IMR-90 (cell line): Measurements from ENCODE around the gene PPP1R17. TPM values are rescaled to one million over a fixed set of nuclear protein-coding genes. Genes with fewer than 3 reads are reported as not detected.

ENCODE experiments used
- ATAC-seq: fragments of 200-7000 bp; cut with Tn5 transposase; 2 replicates; pipeline ENCODE4 v1.9.1; 2020; ENCODE audit warnings: low read depth, mild to moderate bottlenecking, moderate library complexity
- BruUV-seq: library from RNA; stranded (reverse); fragments of 400-500 nt; replicated peaks from 2 replicates; lab custom pipeline; 2021; lab: Mats Ljungman, UMichigan
- CTCF ChIA-PET: fragments of 300-600 bp; formaldehyde crosslinking; extraction: SDS; loops from one replicate; lab custom pipeline; 2021; ENCODE audit warnings: antibody characterized with exemption; lab: Yijun Ruan, JAX
- POLR2A ChIA-PET: fragments of 300-600 bp; sonication (Branson Sonifier 250); formaldehyde crosslinking; loops from one replicate; lab custom pipeline; 2022; ENCODE audit warnings: antibody characterized with exemption; ENCODE audit not compliant: unreplicated experiment; lab: Charles Lee
- DNase-seq: peaks from one replicate; pipeline ENCODE4 v3.0.0; 2013
- H2AFZ ChIP-seq: replicated peaks from 2 replicates; pipeline ENCODE3; 2013; ENCODE audit warnings: low read length, mild to moderate bottlenecking; ENCODE audit not compliant: poor library complexity
- H2AK5ac ChIP-seq: 2 replicates; pipeline ENCODE4 v1.6.1; 2013; ENCODE audit warnings: low read depth, low read length, inconsistent platforms
- H2AK9ac ChIP-seq: replicated peaks from 2 replicates; pipeline ENCODE3; 2013; ENCODE audit warnings: mild to moderate bottlenecking, low read depth, low read length, moderate library complexity; ENCODE audit not compliant: poor library complexity
- H2BK120ac ChIP-seq: 2 replicates; pipeline ENCODE4 v1.6.1; 2013; ENCODE audit warnings: low read depth, low read length, inconsistent platforms
- H2BK15ac ChIP-seq: 3 replicates; pipeline ENCODE4 v1.6.1; 2013; ENCODE audit warnings: low read depth, low read length, inconsistent platforms
- H2BK20ac ChIP-seq: 2 replicates; pipeline ENCODE4 v1.6.1; 2013; ENCODE audit warnings: low read depth, mild to moderate bottlenecking, inconsistent platforms, low read length, moderate library complexity
- H2BK5ac ChIP-seq: 2 replicates; pipeline ENCODE4 v1.6.1; 2013; ENCODE audit warnings: mild to moderate bottlenecking, low read depth, low read length, inconsistent platforms; ENCODE audit not compliant: poor library complexity, severe bottlenecking
- H3K14ac ChIP-seq: replicated peaks from 2 replicates; pipeline ENCODE4 v1.6.1; 2013; ENCODE audit warnings: low read depth, low read length, inconsistent platforms
- H3K18ac ChIP-seq: 2 replicates; pipeline ENCODE4 v1.6.1; 2013; ENCODE audit warnings: low read depth, low read length, control low read depth
- H3K23ac ChIP-seq: 2 replicates; pipeline ENCODE4 v1.6.1; 2013; ENCODE audit warnings: low read depth, low read length, inconsistent platforms
- H3K27ac ChIP-seq: 2 replicates; pipeline ENCODE4 v1.5.1; 2013; ENCODE audit warnings: mild to moderate bottlenecking, control low read depth, low read length; ENCODE audit not compliant: insufficient read depth
- H3K27me3 ChIP-seq: 2 replicates; pipeline ENCODE4 v1.6.1; 2013; ENCODE audit warnings: low read length; ENCODE audit not compliant: control insufficient read depth, insufficient read depth
- H3K36me3 ChIP-seq: 2 replicates; pipeline ENCODE4 v1.6.1; 2013; ENCODE audit warnings: low read length, mixed read lengths; ENCODE audit not compliant: control insufficient read depth, insufficient read depth
- H3K4ac ChIP-seq: 2 replicates; pipeline ENCODE4 v1.6.1; 2013; ENCODE audit warnings: low read depth, low read length, inconsistent platforms
- H3K4me1 ChIP-seq: 2 replicates; pipeline ENCODE4 v1.6.1; 2013; ENCODE audit warnings: low read length, mixed read lengths; ENCODE audit not compliant: control insufficient read depth, insufficient read depth
- H3K4me2 ChIP-seq: 2 replicates; pipeline ENCODE4 v1.6.1; 2013; ENCODE audit warnings: low read depth, mild to moderate bottlenecking, control low read depth, low read length, moderate library complexity
- H3K4me3 ChIP-seq: 2 replicates; pipeline ENCODE4 v1.5.1; 2013; ENCODE audit warnings: low read depth, mild to moderate bottlenecking, control low read depth, low read length, moderate library complexity; ENCODE audit not compliant: insufficient read depth
- H3K56ac ChIP-seq: 2 replicates; pipeline ENCODE4 v1.6.1; 2013; ENCODE audit warnings: low read length, inconsistent platforms; ENCODE audit not compliant: insufficient read depth; ENCODE audit errors: extremely low read depth
- H3K79me1 ChIP-seq, 2 experiments: 2 replicates each; pipeline ENCODE4 v1.6.1; 2013; ENCODE audit warnings: low read length in 2 of 2, inconsistent platforms in 1 of 2, low read depth in 1 of 2
- H3K9ac ChIP-seq: 2 replicates; pipeline ENCODE4 v1.6.1; 2013; ENCODE audit warnings: low read depth, low read length, control low read depth
- H3K9me1 ChIP-seq: 2 replicates; pipeline ENCODE4 v1.6.1; 2013; ENCODE audit warnings: low read length, inconsistent platforms; ENCODE audit not compliant: insufficient read depth
- H3K9me3 ChIP-seq: 2 replicates; pipeline ENCODE4 v1.6.1; 2013; ENCODE audit warnings: low read length; ENCODE audit not compliant: control insufficient read depth, insufficient read depth
- H4K20me1 ChIP-seq: 2 replicates; pipeline ENCODE4 v1.6.1; 2013; ENCODE audit warnings: low read length, inconsistent platforms; ENCODE audit not compliant: insufficient read depth
- H4K5ac ChIP-seq: 2 replicates; pipeline ENCODE4 v1.6.1; 2013; ENCODE audit warnings: mild to moderate bottlenecking, low read depth, low read length, control low read depth
- H4K8ac ChIP-seq, 2 experiments: 2 replicates each; pipeline ENCODE4 v1.6.1; 2013; ENCODE audit warnings: low read depth in 2 of 2, low read length in 2 of 2, control low read depth in 1 of 2, inconsistent platforms in 1 of 2
- H4K91ac ChIP-seq: 2 replicates; pipeline ENCODE4 v1.6.1; 2013; ENCODE audit warnings: low read depth, low read length, inconsistent platforms; ENCODE audit not compliant: insufficient read depth
- CTCF ChIP-seq: conservative IDR thresholded peaks from 2 replicates; pipeline ENCODE4 v1.5.1; 2012; ENCODE audit warnings: mild to moderate bottlenecking, low read depth, low read length, improper control_type of control experiment
- MAZ ChIP-seq: IDR thresholded peaks from 2 replicates; pipeline ENCODE4 v1.6.1; 2012; ENCODE audit warnings: low read depth, mild to moderate bottlenecking, low read length, improper control_type of control experiment, moderate library complexity, borderline replicate concordance
- NFE2L2 ChIP-seq: fragments of 150-350 bp; IDR thresholded peaks from 2 replicates; pipeline ENCODE4 v1.6.1; 2016; ENCODE audit warnings: low read depth, mild to moderate bottlenecking, low read length
- RAD21 ChIP-seq: IDR thresholded peaks from 2 replicates; pipeline ENCODE4 v1.6.1; 2012; ENCODE audit warnings: low read length, improper control_type of control experiment
- SMC3 ChIP-seq: fragments of 150-350 bp; IDR thresholded peaks from 2 replicates; pipeline ENCODE4 v1.6.1; 2016; ENCODE audit warnings: low read depth, mild to moderate bottlenecking, antibody characterized with exemption, low read length, moderate library complexity
- WGBS, 2 experiments: methylation state at CpG; one replicate each; pipeline versions ENCODE4 v1.1.5 to v1.1.7; 2013; ENCODE audit warnings: missing lambda C conversion rate in 2 of 2; ENCODE audit not compliant: insufficient read length in 1 of 2; ENCODE audit errors: extremely low coverage in 2 of 2; 5-methylcytosine and 5-hydroxymethylcytosine counted together
- dilution Hi-C: fragments of 300-500 bp; cut with HindIII; formaldehyde crosslinking; loops from one replicate; pipeline ENCODE4 v1.14.3; 2018; ENCODE audit warnings: low sequenced_read_pairs; ENCODE audit not compliant: unreplicated experiment
- in situ Hi-C: fragments of 300-500 bp; cut with MboI; formaldehyde crosslinking; loops from 3 replicates; pipeline ENCODE4 v1.14.3; 2019; ENCODE audit warnings: low sequenced_read_pairs, inconsistent platforms, mixed read lengths
- intact Hi-C: fragments of 100-400 bp; cut with micrococcal nuclease; formaldehyde crosslinking; loops from 2 replicates; pipeline ENCODE4 v1.10.0; 2022
- polyA plus RNA-seq, 3 experiments: library from polyadenylated mRNA; depleted of rRNA; stranded (reverse); fragments of >200 nt; gene quantifications; 2 replicates each; pipeline ENCODE4 v1.2.3, GENCODE V29; 2012; ENCODE audit warnings: low replicate concordance in 1 of 3
- total RNA-seq: library from RNA; depleted of rRNA; stranded (reverse); fragments of >200 nt; gene quantifications from 2 replicates; pipeline ENCODE4 v1.2.3, GENCODE V29; 2012

PPP1R17 gene
- total and polyA plus RNA-seq, 2 of the 4 experiments (the other 2 are of a cell fraction) = not detected

GRCh38 chr7:31735991-31736982, 49.3 kb downstream of the PPP1R17 start:
- H3K18ac ChIP-seq = no peak overlapping the region
- no peak overlapping the region for H3K23ac ChIP-seq
- H3K4me1 ChIP-seq = no peaks in the 10 kb centered on the region
- H2BK5ac ChIP-seq = no peak overlapping the region
- H3K79me1 ChIP-seq = no peaks in the 10 kb centered on the region
- no peaks in the 10 kb centered on the region for H3K27me3 ChIP-seq
- 93% methylated on average over 2 of the region's 11 CpGs; no CpG with 5 or more reads in 1 of the 2 experiments for WGBS, 2 experiments
- H2AK9ac ChIP-seq = no peak overlapping the region
- H3K4ac ChIP-seq = no peak overlapping the region
- H4K91ac ChIP-seq = no peak overlapping the region
- intact Hi-C loops = loop anchor here (1.0 to 5.0 kb wide), 6 partner anchors 88 to 936 kb away; no protein-coding TSS in a partner anchor
- peak overlapping the region; percentile 61 for H2AFZ ChIP-seq
- no peak overlapping the region for H3K9ac ChIP-seq
- H3K56ac ChIP-seq = no peak overlapping the region
- no peak overlapping the region for H3K27ac ChIP-seq
- ChIA-PET POLR2A (no interaction called here), CTCF (interaction anchor here (0.5 to 0.6 kb wide), 3 partner anchors 10 to 602 kb away, joined by 3 to 10 read pairs (median 3); no protein-coding TSS in a partner anchor)
- no peaks in the 10 kb centered on the region for H3K36me3 ChIP-seq
- H2BK20ac ChIP-seq = no peak overlapping the region
- TF ChIP-seq SMC3 = peak; percentile 65
- TF ChIP-seq MAZ = no peak
- TF ChIP-seq CTCF = peak; percentile 89
- TF ChIP-seq NFE2L2 = no peak
- TF ChIP-seq RAD21 = peak; percentile 83
- no peak overlapping the region for H2AK5ac ChIP-seq
- no peak overlapping the region for H4K5ac ChIP-seq
- H3K4me3 ChIP-seq = no peak overlapping the region
- H3K14ac ChIP-seq = no peak overlapping the region
- no peak overlapping the region for H2BK120ac ChIP-seq
- dilution Hi-C loops = no loop called here
- H4K20me1 ChIP-seq = no peaks in the 10 kb centered on the region
- DNase-seq = peak; percentile 51
- H2BK15ac ChIP-seq = no peak overlapping the region
- H3K9me1 ChIP-seq = no peaks in the 10 kb centered on the region
- no peak overlapping the region for H3K4me2 ChIP-seq
- peak; percentile 99 for ATAC-seq
- no peaks in the 10 kb centered on the region for H3K9me3 ChIP-seq
- no TSS peak for BruUV-seq
- in situ Hi-C loops = loop anchor here (5.0 to 10.0 kb wide), 2 partner anchors 291 to 934 kb away; no protein-coding TSS in a partner anchor
- no peak overlapping the region for H4K8ac ChIP-seq
